ENCODE results near the gene NRDC.
"Not testable (repeated sequence)": the region's sequence is repeated elsewhere in the genome, so short reads cannot be mapped to it uniquely, and the experiment has no call there.

NRDC gene

GRCh38 chr1:51878616-51879336, at the start of gene NRDC:
NRDC (minus strand) TSS chr1:51878727; CDS start chr1:51878615, 112 bp downstream.
- peak; percentile 99 for DNase-seq

DNA sequence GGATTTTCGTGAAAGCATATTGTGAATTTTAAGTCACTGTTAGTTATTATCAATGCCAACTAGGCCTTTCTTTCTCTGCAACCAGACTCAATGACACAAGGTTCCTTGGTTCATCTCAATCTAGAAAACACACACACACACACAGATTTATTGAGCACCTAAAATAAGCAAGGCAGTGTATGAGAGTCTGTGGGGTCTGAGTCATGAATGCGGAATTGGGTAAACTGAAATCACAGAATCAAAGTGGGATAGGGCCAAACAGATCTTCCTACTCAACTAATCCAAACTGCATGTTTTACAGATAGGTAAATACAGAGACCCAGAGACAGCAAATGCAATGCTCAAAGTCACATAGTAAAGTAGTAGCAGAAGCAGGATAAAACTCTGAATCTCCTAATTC, 48.5 kb upstream of the NRDC start:
- DNase-seq, result no peak

DNA sequence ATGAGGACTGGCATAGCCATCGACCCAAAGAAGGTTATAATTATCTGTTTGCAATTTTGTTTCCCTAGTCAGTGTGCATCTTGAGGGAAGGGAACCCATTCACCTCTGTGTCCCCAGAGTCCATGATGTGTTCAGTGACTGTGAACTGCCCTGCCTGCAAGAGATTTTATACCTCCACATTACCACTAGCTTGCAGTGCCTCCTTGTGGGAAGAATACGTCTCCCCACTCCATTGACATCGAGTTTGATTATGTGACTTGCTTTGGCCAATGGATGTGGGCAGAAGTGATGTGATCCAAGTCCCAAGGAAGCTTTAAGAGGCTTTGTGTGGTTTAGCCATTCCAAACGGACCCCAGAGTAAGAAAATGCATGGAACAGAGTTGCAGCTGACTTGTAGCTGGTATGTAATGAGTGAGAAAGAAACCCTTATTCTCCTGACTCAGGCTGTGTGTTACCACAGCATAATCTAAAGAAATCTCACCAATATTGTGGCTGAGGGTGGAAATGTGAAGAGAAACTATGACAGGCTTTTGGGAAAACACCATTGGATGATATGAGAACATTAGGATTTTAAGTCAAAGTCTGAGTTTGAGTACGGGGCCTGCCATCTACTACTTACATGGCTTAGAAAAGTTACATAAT, 47.8 kb upstream of the NRDC start:
- no peak for DNase-seq

DNA sequence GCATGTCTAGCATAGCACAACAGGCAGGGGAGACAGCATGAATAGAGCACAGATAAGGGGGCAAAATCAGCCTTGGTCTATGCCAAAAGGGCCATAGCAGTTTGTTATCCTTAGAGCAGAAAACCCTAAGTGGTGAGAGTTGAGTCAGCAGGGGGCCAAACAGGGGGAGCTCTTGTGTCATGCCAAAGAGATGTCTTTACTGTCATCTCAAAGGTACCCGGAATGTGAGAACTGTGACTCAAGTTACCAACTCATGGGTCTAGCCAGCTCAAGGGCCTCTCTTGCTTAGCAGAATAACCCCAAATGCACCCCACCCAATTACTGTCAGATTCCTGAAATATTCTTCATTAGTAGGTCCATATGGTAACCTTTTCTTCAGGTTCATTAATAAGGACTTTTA, 45.9 kb upstream of the NRDC start:
- DNase-seq, result no peak

DNA sequence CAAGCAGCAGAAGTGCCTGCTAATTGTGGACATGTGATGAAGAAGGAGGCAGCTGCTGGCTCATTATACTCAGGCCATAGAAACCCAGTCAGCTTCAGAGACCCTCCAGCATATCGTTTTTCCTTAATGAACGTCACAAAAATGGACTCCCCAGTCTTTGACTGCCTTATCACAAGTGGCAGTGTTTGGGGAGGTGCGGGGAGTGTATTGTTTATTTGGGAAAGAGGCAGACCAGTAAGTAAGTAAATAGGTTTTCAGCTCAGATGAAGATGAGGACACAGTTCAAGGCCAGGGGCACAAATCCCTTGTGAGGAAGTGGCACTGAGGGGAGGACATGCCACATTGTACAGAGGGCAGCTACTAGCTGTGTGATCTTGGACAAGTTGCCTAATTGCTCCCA, 43.5 kb upstream of the NRDC start:
- no peak for DNase-seq

GRCh38 chr1:51920130-51920529, 41.6 kb upstream of the NRDC start:
- DNase-seq, result no peak

GRCh38 chr1:51919684-51920083, 41.2 kb upstream of the NRDC start:
- no peak for DNase-seq

DNA sequence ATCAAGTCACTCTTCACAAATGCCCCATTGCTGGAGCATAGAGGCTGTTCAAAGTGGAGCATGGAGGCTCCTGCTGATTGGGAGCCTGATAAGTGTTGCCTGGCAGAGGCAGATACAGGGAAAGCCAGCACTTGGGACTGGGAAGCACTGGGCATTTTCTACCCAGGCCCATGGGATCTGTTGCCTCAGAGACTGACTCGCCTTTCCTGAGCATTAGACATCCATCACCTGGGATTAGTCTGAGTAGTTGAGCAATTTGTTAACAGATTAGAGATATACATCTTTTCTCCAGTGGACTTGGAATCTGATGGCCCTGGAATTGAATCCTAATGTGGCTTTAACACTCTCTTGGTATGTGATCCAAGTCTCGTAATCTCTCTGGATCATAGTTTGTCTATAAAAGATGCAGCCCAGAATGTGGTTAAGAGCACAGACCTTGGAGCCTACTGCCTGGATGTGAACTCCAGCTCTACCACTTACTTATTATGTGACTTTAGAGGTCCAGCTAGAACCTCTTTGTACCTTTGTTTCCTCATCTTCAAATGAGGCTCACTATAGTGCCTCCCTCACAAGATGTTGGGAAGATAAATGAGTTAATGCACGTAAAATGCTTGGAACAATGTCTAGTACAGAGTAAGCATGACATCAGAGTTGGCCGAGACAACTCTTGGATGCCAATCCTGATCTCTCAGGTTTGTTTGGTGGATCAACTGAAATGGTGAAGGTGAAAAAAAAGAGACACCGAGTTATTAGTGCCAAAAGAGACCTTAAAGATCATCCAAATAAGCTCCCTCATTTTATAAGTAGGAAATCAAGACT, 38.3 kb upstream of the NRDC start:
- no peak for DNase-seq

DNA sequence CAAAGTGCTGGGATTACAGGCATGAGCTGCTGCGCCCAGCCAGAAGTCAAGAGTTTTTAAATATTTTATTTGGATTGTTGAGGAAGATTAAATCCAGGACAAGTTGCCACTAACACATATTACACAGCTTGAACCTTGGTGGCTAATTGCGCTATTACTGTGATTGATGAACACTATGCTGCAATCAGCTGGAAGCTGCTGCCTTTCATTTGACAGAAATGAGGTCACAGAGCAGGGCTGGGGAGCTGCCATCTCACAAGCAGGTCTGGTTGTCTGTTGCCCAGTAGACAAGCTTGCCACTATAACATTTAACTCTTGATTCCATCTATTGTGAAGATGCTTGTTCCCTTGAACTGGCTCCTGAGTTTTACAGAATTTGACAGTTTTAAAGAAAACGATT, 37.4 kb upstream of the NRDC start:
- no peak for DNase-seq

- no peak for DNase-seq
Observed at GRCh38 chr1:51912881-51913280, 34.4 kb upstream of the NRDC start.

GRCh38 chr1:51910221-51911000, 31.9 kb upstream of the NRDC start:
- no peak for DNase-seq

DNA sequence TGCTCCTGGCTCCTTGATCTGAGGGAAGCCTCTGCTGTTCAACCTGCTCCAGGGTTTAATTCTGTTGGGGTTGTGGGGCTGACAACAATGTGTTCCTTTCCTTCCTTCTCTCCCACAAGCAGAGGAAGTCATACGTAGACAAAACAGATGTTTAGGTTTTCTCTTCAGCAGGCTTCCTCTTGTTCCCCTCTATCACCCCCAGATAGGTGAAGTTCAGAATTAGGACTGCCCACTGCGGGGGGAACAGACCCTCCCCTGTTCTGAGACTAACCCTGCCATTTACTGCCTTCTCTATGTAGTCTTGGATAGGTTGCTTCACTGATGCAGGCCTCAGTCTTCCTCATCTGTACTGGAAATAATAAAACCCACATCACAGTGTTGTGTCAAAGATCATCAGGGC, 30.0 kb upstream of the NRDC start:
- DNase-seq, result no peak

DNA sequence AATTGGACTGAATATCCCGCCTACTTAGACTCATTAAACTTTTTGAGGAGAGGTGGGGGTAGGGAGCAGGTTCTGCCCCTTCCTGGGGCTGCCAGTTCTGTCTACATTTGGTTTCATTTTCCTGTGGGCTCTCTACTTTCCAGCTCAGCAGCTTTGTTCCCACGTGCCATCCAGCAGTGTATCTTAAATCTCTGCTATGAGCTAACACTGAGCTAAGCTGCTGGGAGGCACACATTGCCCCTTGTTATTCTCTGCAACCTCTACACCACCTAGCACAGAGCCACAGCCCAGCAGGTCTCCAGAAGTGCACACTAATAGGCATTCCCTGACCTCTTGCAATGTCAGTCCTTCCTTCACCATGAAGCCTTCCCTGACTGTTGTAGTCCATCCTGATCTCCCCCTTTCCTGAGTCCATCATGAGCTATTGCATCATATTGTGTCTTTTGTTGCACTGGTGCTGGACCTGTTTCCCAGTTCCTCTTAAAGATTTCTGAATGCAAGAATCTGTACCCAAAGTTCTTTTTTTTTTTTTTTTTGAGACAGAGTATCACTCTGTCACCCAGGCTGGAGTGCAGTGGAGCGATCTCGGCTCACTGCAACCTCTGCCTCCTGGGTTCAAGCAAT, 28.7 kb upstream of the NRDC start:
- no peak for DNase-seq

DNA sequence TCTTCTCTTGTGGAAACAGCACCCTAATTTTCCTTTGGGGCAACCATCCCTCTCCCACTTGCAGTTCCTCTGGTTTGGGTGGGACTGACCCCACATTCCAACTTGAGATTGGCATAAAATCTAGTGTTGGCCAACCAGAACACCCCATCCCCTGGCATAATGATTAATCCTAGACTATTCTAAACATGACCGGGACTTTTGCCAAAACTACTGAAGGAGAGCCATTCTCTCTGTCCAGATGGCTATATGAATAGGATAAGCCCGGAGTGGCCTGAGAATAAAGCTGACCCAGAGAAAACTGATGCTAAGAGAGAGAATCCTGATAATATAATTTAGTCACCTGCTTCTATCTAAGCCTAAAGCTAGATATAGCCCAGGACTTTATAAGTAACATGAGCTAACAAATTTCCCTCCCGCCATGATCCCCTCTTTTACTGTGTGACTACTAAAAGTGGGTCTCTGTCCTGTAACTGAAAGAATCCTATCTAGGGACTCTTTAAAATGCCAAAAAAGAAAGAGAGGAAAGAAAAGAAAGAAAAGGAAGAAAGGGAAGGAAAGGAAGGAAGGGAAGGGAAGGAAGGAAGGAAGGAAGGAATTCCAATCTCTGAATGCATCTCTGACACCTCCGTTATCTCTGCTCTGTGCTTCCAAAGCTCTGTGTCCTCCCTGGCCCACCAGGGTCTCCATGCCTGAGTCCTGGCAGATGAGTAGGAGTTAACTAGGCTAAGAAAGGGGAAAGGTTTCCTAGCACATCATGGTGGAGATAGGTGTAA, 28.0 kb upstream of the NRDC start:
- DNase-seq, result no peak

GRCh38 chr1:51902456-51902855, 23.9 kb upstream of the NRDC start:
- no peak for DNase-seq

GRCh38 chr1:51901151-51901550, 22.6 kb upstream of the NRDC start:
- DNase-seq, result no peak

DNA sequence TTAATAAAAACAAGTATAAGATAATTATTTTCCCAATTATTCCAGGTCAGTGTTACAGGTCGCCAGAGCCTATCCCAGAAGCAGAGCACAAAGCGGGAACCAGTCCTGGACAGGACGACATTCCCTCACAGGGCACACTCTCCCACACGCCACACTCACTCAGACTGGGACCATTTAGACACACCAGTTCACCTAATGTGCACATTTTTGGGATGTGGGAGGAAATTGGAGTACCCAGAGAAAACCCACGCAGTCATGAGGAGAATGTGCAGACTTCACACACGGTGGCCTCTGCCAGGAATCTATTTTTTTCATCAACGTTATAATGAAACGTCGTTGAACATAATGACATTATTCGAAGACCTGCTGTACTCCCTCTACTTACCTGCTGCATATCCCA, 20.5 kb upstream of the NRDC start:
- DNase-seq, result no peak

DNA sequence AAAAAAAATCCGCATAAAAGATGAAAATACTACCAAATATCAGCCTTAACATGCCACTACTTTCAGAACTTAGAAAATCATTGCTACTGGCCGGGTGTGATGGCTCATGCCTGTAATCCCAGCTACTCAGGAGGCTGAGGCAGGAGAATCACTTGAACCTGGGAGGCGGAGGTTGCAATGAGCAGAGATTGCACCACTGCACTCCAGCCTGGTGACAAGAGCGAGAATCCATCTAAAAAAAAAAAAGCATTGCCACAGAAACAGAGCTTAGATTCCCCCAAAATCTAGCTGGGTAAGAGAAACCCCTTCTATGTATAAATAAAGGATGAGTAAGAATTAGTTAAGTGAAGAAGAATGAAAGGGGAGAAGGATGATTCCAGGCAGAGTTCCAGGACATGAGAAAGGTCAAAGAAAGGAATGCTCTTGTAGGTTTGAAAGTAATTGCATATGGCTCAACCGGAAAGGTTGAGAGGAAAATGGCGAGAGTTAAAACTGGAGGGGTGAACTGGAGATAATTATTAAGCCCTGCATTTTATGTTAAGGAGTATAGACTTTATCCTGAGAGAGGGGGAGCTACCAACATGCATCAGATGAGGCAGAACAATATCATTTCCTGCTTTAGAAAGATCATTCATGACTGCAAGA, 19.7 kb upstream of the NRDC start:
- DNase-seq, result no peak

- no peak for DNase-seq
Observed at GRCh38 chr1:51897699-51898031, 19.1 kb upstream of the NRDC start.

DNA sequence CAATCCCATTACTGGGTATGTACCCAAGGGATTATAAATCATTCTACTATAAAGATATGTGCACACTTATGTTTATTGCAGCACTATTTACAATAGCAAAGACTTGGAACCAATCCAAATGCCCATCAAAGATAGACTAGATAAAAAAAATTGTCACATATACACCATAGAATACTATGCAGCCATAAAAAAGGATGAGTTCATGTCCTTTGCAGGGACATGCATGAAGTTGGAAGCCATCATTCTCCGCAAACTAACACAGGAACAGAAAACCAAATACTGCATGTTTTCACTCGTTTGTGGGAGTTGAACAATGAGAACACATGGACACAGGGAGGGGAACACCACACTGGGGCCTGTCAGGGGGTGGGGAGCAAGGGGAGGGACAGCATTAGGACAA, 16.2 kb upstream of the NRDC start:
- DNase-seq, result not testable (repeated sequence)

- DNase-seq, result no peak
Observed at GRCh38 chr1:51878308-51878615, 265 bp downstream of the NRDC start.

Measured in activated CD8-positive, alpha-beta memory T cell treated with anti-CD3 and anti-CD28 coated beads, Interleukin-2, amount 50 U/mL, for 4 hours (primary cell).